ENCODE results near the gene HEMK1. TPM values are rescaled to one million over a fixed set of nuclear protein-coding genes. Genes with fewer than 3 reads are reported as not detected.

HEMK1 gene
- total and polyA plus RNA-seq, 8 donors: 23.5 to 27.6 (median 25.0) TPM

DNA sequence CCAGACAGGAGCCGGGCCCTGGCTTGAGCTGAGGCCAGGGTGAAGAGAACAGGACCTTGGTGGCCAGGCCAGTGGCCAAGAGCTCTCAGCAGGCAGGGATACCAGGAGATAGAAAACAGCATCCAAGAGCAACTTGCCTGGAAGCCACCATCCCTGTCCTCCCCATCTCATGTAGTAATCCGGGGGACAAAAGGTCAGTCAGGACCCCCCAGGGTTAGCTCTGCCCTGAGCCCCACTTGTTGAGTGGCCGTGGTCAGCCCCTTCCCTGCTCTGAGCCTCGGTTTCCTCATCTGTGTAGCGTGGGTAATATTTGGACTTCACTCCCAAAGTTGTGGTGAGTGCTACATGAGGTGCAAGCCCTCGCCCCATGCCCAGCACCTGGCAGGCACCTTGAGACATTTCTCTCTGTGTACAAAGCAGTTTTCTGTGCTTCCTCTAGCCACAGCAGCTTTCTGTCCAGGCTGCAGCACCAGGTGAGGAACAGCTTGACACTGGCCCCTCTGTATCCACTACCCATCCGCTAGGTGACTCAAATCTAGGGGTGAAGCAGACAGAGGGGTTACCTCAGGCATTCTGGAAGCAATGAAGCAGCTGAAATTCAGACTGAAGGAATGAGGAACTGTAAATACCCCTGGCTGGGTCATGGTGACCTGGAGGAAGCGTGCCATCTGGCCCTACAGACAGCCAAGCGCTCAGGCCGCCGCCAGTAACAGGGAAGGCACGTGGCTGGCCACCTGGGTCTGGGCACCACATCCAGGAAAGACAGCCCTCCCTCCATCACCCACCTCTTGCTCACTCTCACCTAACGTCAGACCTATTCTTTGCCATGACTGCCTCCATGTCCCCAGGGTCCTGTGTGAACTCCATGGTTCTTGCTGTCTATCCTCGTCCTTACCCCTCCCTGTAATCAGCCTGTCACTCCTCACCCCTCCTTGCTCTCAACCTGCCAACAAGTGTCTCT, 35.6 kb downstream of the HEMK1 start:
- H3K27ac ChIP-seq: peak overlapping the region; percentile 94 to 98
- peaks cover 45 to 100% of the 10 kb centered on the region in 2 donors for H3K4me1 ChIP-seq
- TF ChIP-seq, protein P1, sequence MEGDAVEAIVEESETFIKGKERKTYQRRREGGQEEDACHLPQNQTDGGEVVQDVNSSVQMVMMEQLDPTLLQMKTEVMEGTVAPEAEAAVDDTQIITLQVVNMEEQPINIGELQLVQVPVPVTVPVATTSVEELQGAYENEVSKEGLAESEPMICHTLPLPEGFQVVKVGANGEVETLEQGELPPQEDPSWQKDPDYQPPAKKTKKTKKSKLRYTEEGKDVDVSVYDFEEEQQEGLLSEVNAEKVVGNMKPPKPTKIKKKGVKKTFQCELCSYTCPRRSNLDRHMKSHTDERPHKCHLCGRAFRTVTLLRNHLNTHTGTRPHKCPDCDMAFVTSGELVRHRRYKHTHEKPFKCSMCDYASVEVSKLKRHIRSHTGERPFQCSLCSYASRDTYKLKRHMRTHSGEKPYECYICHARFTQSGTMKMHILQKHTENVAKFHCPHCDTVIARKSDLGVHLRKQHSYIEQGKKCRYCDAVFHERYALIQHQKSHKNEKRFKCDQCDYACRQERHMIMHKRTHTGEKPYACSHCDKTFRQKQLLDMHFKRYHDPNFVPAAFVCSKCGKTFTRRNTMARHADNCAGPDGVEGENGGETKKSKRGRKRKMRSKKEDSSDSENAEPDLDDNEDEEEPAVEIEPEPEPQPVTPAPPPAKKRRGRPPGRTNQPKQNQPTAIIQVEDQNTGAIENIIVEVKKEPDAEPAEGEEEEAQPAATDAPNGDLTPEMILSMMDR (IDR thresholded peaks at IDR 0.05): no peak
- H3K36me3 ChIP-seq: peaks cover 0 to 59% of the 10 kb centered on the region in 2 donors
- H3K27me3 ChIP-seq: no peaks in the 10 kb centered on the region
- H3K9me3 ChIP-seq: no peaks in the 10 kb centered on the region
- DNase-seq: peak in 1 of 4 donors; percentile 88
- no peak for ATAC-seq
- peak overlapping the region in 1 of 2 donors; percentile 73 for H3K4me3 ChIP-seq
- intact Hi-C loops (cut with DNase I): no loop called here

DNA sequence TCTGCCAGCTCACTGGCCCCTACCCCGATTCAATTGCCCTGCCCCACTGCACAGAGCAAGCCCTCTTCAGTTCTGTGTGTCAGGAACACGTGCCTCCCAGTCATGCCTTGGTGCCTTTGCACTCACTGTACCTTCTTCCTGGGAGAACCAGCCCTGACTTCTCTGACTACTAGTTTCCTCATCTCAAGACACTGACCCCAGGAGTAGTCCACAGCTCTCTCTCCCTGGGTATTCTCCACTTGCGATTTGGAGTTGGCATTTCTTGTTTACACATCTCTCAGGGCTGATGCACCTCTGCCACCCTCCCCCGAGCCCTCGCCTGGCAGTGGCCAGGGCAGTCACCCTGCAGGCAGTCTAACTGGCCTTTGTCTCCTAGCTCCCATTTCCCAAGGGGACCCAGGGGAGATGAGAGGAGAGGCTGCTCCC, 36.6 kb downstream of the HEMK1 start:
- ATAC-seq (peak; percentile 9), DNase-seq (peak in 1 of 4 donors; percentile 66)
- H3K36me3 ChIP-seq: peaks cover 0 to 63% of the 10 kb centered on the region in 2 donors
- intact Hi-C loops (cut with DNase I): no loop called here
- no peaks in the 10 kb centered on the region for H3K27me3 ChIP-seq
- no peaks in the 10 kb centered on the region for H3K9me3 ChIP-seq
- TF ChIP-seq, protein P1 (IDR thresholded peaks at IDR 0.05): no peak
- peak overlapping the region in 1 of 2 donors; percentile 73 for H3K4me3 ChIP-seq
- peak overlapping the region; percentile 94 to 98 for H3K27ac ChIP-seq
- H3K4me1 ChIP-seq: peaks cover 35 to 100% of the 10 kb centered on the region in 2 donors

- peaks cover 0 to 63% of the 10 kb centered on the region in 2 donors for H3K36me3 ChIP-seq
- H3K27ac ChIP-seq: peak overlapping the region; percentile 94 to 98
- TF ChIP-seq, protein P1 (IDR thresholded peaks at IDR 0.05): no peak
- intact Hi-C loops (cut with DNase I): no loop called here
- no peaks in the 10 kb centered on the region for H3K9me3 ChIP-seq
- H3K4me1 ChIP-seq: peaks cover 28 to 93% of the 10 kb centered on the region in 2 donors
- DNase-seq (peak in 1 of 4 donors; percentile 46), ATAC-seq (no peak)
- no peaks in the 10 kb centered on the region for H3K27me3 ChIP-seq
- peak overlapping the region in 1 of 2 donors; percentile 73 for H3K4me3 ChIP-seq
These were observed 37.3 kb downstream of the HEMK1 start for GRCh38 chr3:50606596-50606995.

GRCh38 chr3:50607271-50608091, 38.2 kb downstream of the HEMK1 start:
- H3K4me1 ChIP-seq: peaks cover 22 to 89% of the 10 kb centered on the region in 2 donors
- H3K27me3 ChIP-seq: no peaks in the 10 kb centered on the region
- TF ChIP-seq, protein P1 (IDR thresholded peaks at IDR 0.05): no peak
- peak overlapping the region in 1 of 2 donors; percentile 73 for H3K4me3 ChIP-seq
- peaks cover 0 to 63% of the 10 kb centered on the region in 2 donors for H3K36me3 ChIP-seq
- no peaks in the 10 kb centered on the region for H3K9me3 ChIP-seq
- intact Hi-C loops (cut with DNase I): no loop called here
- ATAC-seq (no peak), DNase-seq (peak in 1 of 4 donors; percentile 64)
- H3K27ac ChIP-seq: peak overlapping the region; percentile 94 to 98

All from left lung (tissue), 10 donors.